HepG2 (cell line): ENCODE data around the gene DUSP22. TPM values are rescaled to one million over a fixed set of nuclear protein-coding genes. Genes with fewer than 3 reads are reported as not detected.

Experiments used
- ATAC-seq: fragments of 200-7000 bp; cut with Tn5 transposase; 3 replicates; pipeline ENCODE4 v1.9.1; 2020; ENCODE audit warnings: mild to moderate bottlenecking, moderate library complexity
- BruUV-seq: library from RNA; stranded (reverse); fragments of 400-500 nt; replicated peaks from 2 replicates; lab custom pipeline; 2021; lab: Mats Ljungman, UMichigan
- CTCF ChIA-PET: fragments of 300-600 bp; formaldehyde crosslinking; extraction: SDS; loops from one replicate; lab custom pipeline; 2021; ENCODE audit warnings: low total read pairs, inconsistent platforms, low intra/inter-chr PET ratio; lab: Yijun Ruan, JAX
- POLR2A ChIA-PET: fragments of 350-600 bp; sonication (Branson Sonifier 250); formaldehyde crosslinking; loops from one replicate; lab custom pipeline; 2020; ENCODE audit warnings: antibody characterized with exemption, inconsistent platforms; lab: Yijun Ruan, JAX
- DNase-seq: peaks from one replicate; pipeline ENCODE4 v3.0.0-alpha.2; 2015; ENCODE audit warnings: low spot score
- FAIRE-seq: peaks from 3 replicates; lab custom pipeline; 2011; peaks lifted over from hg19 to GRCh38; lab: Jason Lieb, UNC
- H2AFZ ChIP-seq: one replicate; pipeline ENCODE4 v1.6.1; 2011; ENCODE audit warnings: low read length, inconsistent platforms
- H3K27ac ChIP-seq: fragments of 300-600 bp; 3 replicates; pipeline ENCODE4 v1.8.0; 2011; ENCODE audit warnings: mixed run types, mild to moderate bottlenecking, mixed read lengths, low read length, inconsistent platforms; ENCODE audit not compliant: insufficient read depth; ENCODE audit errors: extremely low read length
- H3K27me3 ChIP-seq, 2 experiments: fragments of 200-600 bp in 1 of 2; 2 replicates in 1 of 2; 3 replicates in 1 of 2; pipeline versions ENCODE4 v1.6.0 to v1.8.0; 2011; ENCODE audit warnings: low read length in 2 of 2, mild to moderate bottlenecking in 2 of 2, moderate library complexity in 2 of 2, inconsistent platforms in 1 of 2; ENCODE audit not compliant: insufficient read depth in 2 of 2, control insufficient read depth in 1 of 2
- H3K36me3 ChIP-seq, 2 experiments: fragments of 200-600 bp in 1 of 2; replicated peaks in 1 of 2; 2 replicates in 1 of 2; 3 replicates in 1 of 2; pipeline versions ENCODE4 v1.5.1 to v1.8.0; 2011; ENCODE audit warnings: low read length in 2 of 2, inconsistent platforms in 1 of 2; ENCODE audit not compliant: insufficient read depth in 2 of 2, control insufficient read depth in 1 of 2
- H3K4me1 ChIP-seq: 2 replicates; pipeline ENCODE4 v1.5.1; 2012; ENCODE audit warnings: low read length, inconsistent platforms; ENCODE audit not compliant: insufficient read depth
- H3K4me2 ChIP-seq: 2 replicates; pipeline ENCODE4 v1.6.0; 2011; ENCODE audit warnings: low read depth, low read length, inconsistent platforms
- H3K4me3 ChIP-seq, 3 experiments: fragments of 200-600 bp in 1 of 3; sonication (generic), shearing (Covaris generic) in 1 of 3; replicated peaks in 1 of 3; 2 replicates each; pipeline ENCODE4 v1.5.1; 2011 to 2016; ENCODE audit warnings: low read length in 3 of 3, inconsistent platforms in 2 of 3, low read depth in 2 of 3, mild to moderate bottlenecking in 2 of 3, control low read depth in 1 of 3, mixed read lengths in 1 of 3; ENCODE audit not compliant: insufficient read depth in 1 of 3
- H3K79me2 ChIP-seq: one replicate; pipeline ENCODE4 v1.6.1; 2011; ENCODE audit warnings: low read length, inconsistent platforms; ENCODE audit not compliant: insufficient read depth
- H3K9ac ChIP-seq: 2 replicates; pipeline ENCODE4 v1.6.0; 2011; ENCODE audit warnings: mild to moderate bottlenecking, low read depth, low read length, inconsistent platforms; ENCODE audit not compliant: insufficient read depth
- H3K9me3 ChIP-seq: 2 replicates; pipeline ENCODE4 v1.5.1; 2012; ENCODE audit warnings: mild to moderate bottlenecking, low read length
- H4K20me1 ChIP-seq: 2 replicates; pipeline ENCODE4 v1.6.0; 2011; ENCODE audit warnings: inconsistent platforms, mild to moderate bottlenecking, low read length, moderate library complexity; ENCODE audit not compliant: insufficient read depth
- AGO2 ChIP-seq: fragments of 200-400 bp; formaldehyde crosslinking; optimal IDR thresholded peaks from 2 replicates; pipeline ENCODE3; 2017; ENCODE audit warnings: mild to moderate bottlenecking, low read depth, low read length, moderate library complexity
- AHR ChIP-seq: IDR thresholded peaks from 2 replicates; pipeline ENCODE4 v1.6.1; 2018; ENCODE audit warnings: missing genetic modification reagents, missing compliant biosample characterization
- AKAP8 ChIP-seq: sonication (generic); formaldehyde crosslinking; IDR thresholded peaks from 2 replicates; pipeline ENCODE4 v1.5.1; 2020; ENCODE audit warnings: mild to moderate bottlenecking, missing genetic modification reagents
- BCL6 ChIP-seq: IDR thresholded peaks from 2 replicates; pipeline ENCODE4 v1.6.1; 2016; ENCODE audit warnings: missing genetic modification reagents, missing compliant biosample characterization
- ETV5 ChIP-seq: IDR thresholded peaks from 2 replicates; pipeline ENCODE4 v1.6.1; 2018; ENCODE audit warnings: missing biosample characterization, missing genetic modification reagents, inconsistent platforms, borderline replicate concordance
- ISL2 ChIP-seq: sonication (generic); formaldehyde crosslinking; IDR thresholded peaks from 2 replicates; pipeline ENCODE4 v1.5.0; 2020; ENCODE audit warnings: missing genetic modification reagents
- MAX ChIP-seq: IDR thresholded peaks from 2 replicates; pipeline ENCODE4 v1.6.1; 2012; ENCODE audit warnings: inconsistent platforms
- PHF21A ChIP-seq: sonication (generic); formaldehyde crosslinking; IDR thresholded peaks from 2 replicates; pipeline ENCODE4 v1.5.0; 2020; ENCODE audit warnings: mild to moderate bottlenecking, missing genetic modification reagents
- RBFOX2 ChIP-seq: fragments of 200-400 bp; formaldehyde crosslinking; IDR thresholded peaks from 2 replicates; pipeline ENCODE4 v1.6.1; 2017; ENCODE audit warnings: low read depth, mild to moderate bottlenecking, low read length
- SATB2 ChIP-seq: sonication (generic); formaldehyde crosslinking; IDR thresholded peaks from 2 replicates; pipeline ENCODE4 v1.5.0; 2020; ENCODE audit warnings: missing genetic modification reagents
- SP1 ChIP-seq, 2 experiments: fragments of 450-650 bp in 1 of 2; sonication (generic) in 1 of 2; formaldehyde crosslinking in 1 of 2; IDR thresholded peaks; 2 replicates each; pipeline versions ENCODE4 v1.4.0 to v1.6.1; 2016 to 2020; ENCODE audit warnings: missing genetic modification reagents in 1 of 2
- ZFYVE20 ChIP-seq: sonication (generic); formaldehyde crosslinking; IDR thresholded peaks from 2 replicates; pipeline ENCODE4 v1.8.0; 2023; ENCODE audit warnings: low read depth, mild to moderate bottlenecking, moderate library complexity, missing genetic modification reagents, borderline replicate concordance
- ZNF263 ChIP-seq: sonication (generic); formaldehyde crosslinking; IDR thresholded peaks from 2 replicates; pipeline ENCODE4 v1.4.0; 2020; ENCODE audit warnings: missing genetic modification reagents
- ZNF335 ChIP-seq: sonication (generic); formaldehyde crosslinking; IDR thresholded peaks from 2 replicates; pipeline ENCODE4 v1.4.0; 2020; ENCODE audit warnings: missing genetic modification reagents
- ZNF33B ChIP-seq: sonication (generic); formaldehyde crosslinking; IDR thresholded peaks from 2 replicates; pipeline ENCODE4 v1.5.1; 2020; ENCODE audit warnings: mild to moderate bottlenecking, missing genetic modification reagents
- ZNF598 ChIP-seq: sonication (generic); formaldehyde crosslinking; IDR thresholded peaks from 2 replicates; pipeline ENCODE4 v1.5.1; 2020; ENCODE audit warnings: mild to moderate bottlenecking, missing genetic modification reagents, borderline replicate concordance
- ZNF616 ChIP-seq: sonication (generic); formaldehyde crosslinking; IDR thresholded peaks from 2 replicates; pipeline ENCODE4 v1.5.0; 2020; ENCODE audit warnings: low read depth, mild to moderate bottlenecking, missing genetic modification reagents
- ZNF687 ChIP-seq: sonication (generic); formaldehyde crosslinking; IDR thresholded peaks from 2 replicates; pipeline ENCODE4 v1.5.1; 2020; ENCODE audit warnings: mild to moderate bottlenecking, missing genetic modification reagents, moderate library complexity
- ZNF75D ChIP-seq: sonication (generic); formaldehyde crosslinking; IDR thresholded peaks from 2 replicates; pipeline ENCODE4 v1.8.1; 2023; ENCODE audit warnings: missing genetic modification reagents, mild to moderate bottlenecking, borderline replicate concordance
- ZNF83 ChIP-seq: sonication (generic); formaldehyde crosslinking; IDR thresholded peaks from 2 replicates; pipeline ENCODE4 v1.4.0; 2020; ENCODE audit warnings: missing genetic modification reagents, mild to moderate bottlenecking, borderline replicate concordance
- ZSCAN9 ChIP-seq: IDR thresholded peaks from 2 replicates; pipeline ENCODE4 v1.6.1; 2016; ENCODE audit warnings: borderline replicate concordance
- WGBS: methylation state at CpG from one replicate; pipeline ENCODE4 v1.1.6; 2017; ENCODE audit warnings: low lambda C conversion rate; 5-methylcytosine and 5-hydroxymethylcytosine counted together
- in situ Hi-C: cut with HindIII; loops from 2 replicates; pipeline ENCODE4 v1.10.0; 2017; ENCODE audit warnings: low pct_unique_long_range_greater_than_20kb; ENCODE audit not compliant: extremely low pct_ligation_motif_present
- intact Hi-C: fragments of 100-400 bp; cut with micrococcal nuclease; formaldehyde crosslinking; loops from one replicate; pipeline ENCODE4 v1.10.0; 2022; ENCODE audit not compliant: unreplicated experiment
- polyA plus RNA-seq, 8 experiments: library from polyadenylated mRNA; depleted of rRNA in 3 of 8; stranded (reverse) in 7 of 8; unstranded in 1 of 8; fragments of >200 nt; fragmentation: Illumina TruSeq in 4 of 8; extraction: Trizol in 4 of 8; gene quantifications; 2 replicates each; pipeline versions ENCODE4 v1.2.1 to v1.2.3, GENCODE V29; 2011 to 2016; ENCODE audit warnings: low read depth in 4 of 8, missing spikeins in 1 of 8, mixed read lengths in 1 of 8; ENCODE audit not compliant: insufficient read depth in 1 of 8
- total RNA-seq, 5 experiments: library from RNA; depleted of rRNA; stranded (reverse); fragments of >200 nt; fragmentation: Illumina TruSeq; extraction: Trizol; gene quantifications; 2 replicates each; pipeline ENCODE4 v1.2.3, GENCODE V29; 2016; ENCODE audit warnings: low read depth in 1 of 5

The DUSP22 gene
- total and polyA plus RNA-seq, 2 of the 13 experiments (the other 11 are each of a cell fraction or from before 2014, with no cell fraction given): 20.2 to 32.8 TPM

GRCh38 chr6:292506-293192, 362 bp downstream of the DUSP22 start:
- Histone ChIP-seq H3K36me3 (no peaks in the 10 kb centered on the region), H3K27me3 (peaks cover 0 to 15% of the 10 kb centered on the region in 2 experiments; a peak in 4 of 5 replicates), H3K4me2 (peak overlapping the region; percentile 91), H3K27ac (peak overlapping the region; percentile 84), H3K4me1 (peaks cover 22% of the 10 kb centered on the region), H4K20me1 (peaks cover 5% of the 10 kb centered on the region; the same call in 1 of the 2 replicates), H3K4me3 (peak overlapping the region; percentile 61 to 85 (median 72)), H2AFZ (peak overlapping the region; percentile 5), H3K79me2 (peaks cover 33% of the 10 kb centered on the region), H3K9ac (peak overlapping the region; percentile 75), H3K9me3 (no peaks in the 10 kb centered on the region)
- ATAC-seq (peak; percentile 48), DNase-seq (peak; percentile 51), FAIRE-seq (no peak)
- BruUV-seq: no TSS peak
- 62% methylated on average over 52 of the region's 52 CpGs for WGBS
- ChIA-PET POLR2A (interaction anchor here (1.2 to 1.7 kb wide), 2 partner anchors 66 to 72 kb away, joined by 4 to 6 read pairs; no protein-coding TSS in a partner anchor), CTCF (no interaction called here)
- in situ Hi-C loops (loop anchor here (5.0 kb wide), 1 partner anchor 105 kb away; no protein-coding TSS in a partner anchor), intact Hi-C loops (loop anchor here (1.0 kb wide), 1 partner anchor 103 kb away; no protein-coding TSS in a partner anchor)
- TF ChIP-seq ZNF83 (CRISPR knock-in tag): no peak
- TF ChIP-seq PHF21A (CRISPR knock-in tag): no peak
- peak; percentile 86 for TF ChIP-seq MAX
- TF ChIP-seq ZNF263: peak; percentile 14; the same call in 1 of the 2 replicates
- peak; percentile 87 for TF ChIP-seq ZNF687 (CRISPR knock-in tag)
- TF ChIP-seq ETV5: peak; percentile 61; the same call in 1 of the 2 replicates
- TF ChIP-seq ZNF616 (CRISPR knock-in tag): peak; percentile 42
- peak; percentile 68 for TF ChIP-seq AHR (CRISPR knock-in tag)
- TF ChIP-seq RBFOX2: peak; percentile 11; the same call in 1 of the 2 replicates
- TF ChIP-seq ZNF598: 0 out of 2 replicates have a peak, but pooled peaks have one; percentile 31
- TF ChIP-seq ZNF33B (CRISPR knock-in tag): peak; percentile 90; the same call in 1 of the 2 replicates
- TF ChIP-seq ZNF335 (CRISPR knock-in tag): no peak
- TF ChIP-seq ISL2 (CRISPR knock-in tag): peak; percentile 34; the same call in 1 of the 2 replicates
- peak; percentile 86; the same call in 1 of the 2 replicates for TF ChIP-seq AKAP8 (CRISPR knock-in tag)
- 0 out of 2 replicates have a peak, but pooled peaks have one; percentile 17 for TF ChIP-seq ZFYVE20
- TF ChIP-seq SATB2 (CRISPR knock-in tag): 0 out of 2 replicates have a peak, but pooled peaks have one; percentile 80
- no peak for TF ChIP-seq ZNF75D (CRISPR knock-in tag)
- 0 out of 2 replicates have a peak, but pooled peaks have one; percentile 11 for TF ChIP-seq BCL6 (CRISPR knock-in tag)
- peak; percentile 40 for TF ChIP-seq AGO2
- no peak for TF ChIP-seq SP1 (IDR thresholded peaks at IDR 0.05)
- TF ChIP-seq SP1 (CRISPR knock-in tag; IDR thresholded peaks at IDR 0.05): no peak; the same call in 1 of the 2 replicates
- TF ChIP-seq ZSCAN9: peak; percentile 59; the same call in 1 of the 2 replicates
